Hair follicular keratinocyte (primary cell): ENCODE results near the gene GPATCH11. TPM values are rescaled to one million over a fixed set of nuclear protein-coding genes. Genes with fewer than 3 reads are reported as not detected.

Experiments
- total RNA-seq: library from RNA; depleted of rRNA; stranded (reverse); fragments of >200 nt; gene quantifications from 2 replicates; pipeline ENCODE4 v1.2.3, GENCODE V29; 2015

The GPATCH11 gene
- total RNA-seq = 5.3 and 6.2 TPM in 2 replicates

DNA sequence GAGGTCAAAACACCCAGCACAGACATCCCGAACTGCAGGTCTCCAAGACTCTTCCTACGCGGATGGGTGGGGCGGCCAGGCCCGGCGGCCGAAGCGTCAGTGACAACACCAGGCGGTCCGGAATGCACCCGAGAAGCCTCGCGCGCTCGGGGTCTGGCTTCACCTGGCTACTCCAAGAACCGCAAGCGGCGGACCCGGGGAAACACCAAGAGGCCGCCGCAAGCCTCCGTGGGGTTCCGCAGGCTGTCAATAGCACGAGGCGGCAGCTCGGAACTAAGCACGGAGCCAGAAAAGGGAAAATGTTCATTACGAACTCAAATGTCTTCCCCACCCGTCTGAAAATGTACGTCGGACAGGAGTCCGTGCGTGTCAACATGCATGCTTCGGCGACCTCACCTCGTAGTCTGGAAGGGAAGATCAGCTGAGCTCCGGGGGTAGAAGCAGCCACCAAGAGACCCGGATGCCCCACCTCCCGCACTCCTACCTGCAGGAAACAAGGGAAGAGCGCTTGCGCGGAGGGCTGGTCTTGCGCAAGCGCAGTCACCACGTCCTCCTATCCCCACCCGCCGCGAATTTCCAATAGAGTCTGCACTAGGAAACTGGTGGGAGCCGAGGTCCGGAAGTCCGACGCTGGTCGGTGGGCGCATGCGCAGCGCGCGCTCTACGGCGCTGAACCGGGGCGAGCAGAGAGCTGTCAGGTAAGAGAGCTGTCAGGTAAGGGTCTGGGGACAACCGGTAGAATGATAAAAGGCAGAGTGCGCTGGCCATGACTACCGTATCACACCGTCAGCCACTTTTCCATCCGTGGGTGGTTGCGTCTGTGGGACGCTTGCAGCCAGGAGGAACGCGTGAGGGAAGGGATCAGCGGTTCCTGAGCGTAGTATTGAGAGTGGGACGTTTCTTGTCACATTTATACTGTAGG lies at the start of gene GPATCH11, which contains the start of gene HEATR5B:
Gene GPATCH11, plus strand, starts transcription at position 646 of the 922 bp plus-strand sequence. CDS start 3,864 bp downstream, outside the sequence.
Gene HEATR5B, minus strand, starts transcription at position 500 of the 922 bp plus-strand sequence. CDS start 958 bp downstream, outside the sequence.

Other genes with a start within 250 kb of the GPATCH11 start
- gene STRN, start 118.0 kb upstream of the GPATCH11 start, total RNA-seq = 10.5 and 12.2 TPM in 2 replicates
- 7.0 and 11.6 TPM in 2 replicates for gene HEATR5B, start 146 bp upstream of the GPATCH11 start, total RNA-seq
- 15.7 and 20.1 TPM in 2 replicates for gene EIF2AK2, start 72.5 kb downstream of the GPATCH11 start, total RNA-seq
- not detected in 2 replicates for gene SULT6B1, start 104.2 kb downstream of the GPATCH11 start, total RNA-seq
- gene CEBPZOS, start 112.0 kb downstream of the GPATCH11 start, total RNA-seq = 17.2 and 17.3 TPM in 2 replicates
- gene CEBPZ, start 147.1 kb downstream of the GPATCH11 start, total RNA-seq = 34.8 and 55.4 TPM in 2 replicates
- gene NDUFAF7, start 147.1 kb downstream of the GPATCH11 start, total RNA-seq = 10.7 and 14.3 TPM in 2 replicates
- 26.6 and 32.3 TPM in 2 replicates for gene PRKD3, start 240.3 kb downstream of the GPATCH11 start, total RNA-seq